H9 (cell line): ENCODE results near the gene PAQR3. TPM values are rescaled to one million over a fixed set of nuclear protein-coding genes. Genes with fewer than 3 reads are reported as not detected.
A peak's percentile ranks its signal among the peaks of the same experiment; 100 is the strongest.

Source experiments
- DNase-seq: peaks from one replicate; pipeline ENCODE4 v3.0.0-alpha.2; 2017
- H2AFZ ChIP-seq: one replicate; pipeline ENCODE4 v1.6.1; 2013; ENCODE audit warnings: mild to moderate bottlenecking, low read length, control low read depth, moderate library complexity
- H2AK5ac ChIP-seq: 2 replicates; pipeline ENCODE4 v1.6.1; 2013; ENCODE audit warnings: low read length, control low read depth, mixed read lengths; ENCODE audit not compliant: insufficient read length
- H2BK120ac ChIP-seq: one replicate; pipeline ENCODE4 v1.6.1; 2013; ENCODE audit warnings: low read depth, mild to moderate bottlenecking, low read length, control low read depth, inconsistent platforms; ENCODE audit not compliant: poor library complexity, severe bottlenecking
- H2BK12ac ChIP-seq: 2 replicates; pipeline ENCODE4 v1.6.1; 2013; ENCODE audit warnings: low read length, control low read depth, mixed read lengths, low read depth; ENCODE audit not compliant: insufficient read length
- H2BK15ac ChIP-seq: 2 replicates; pipeline ENCODE4 v1.6.1; 2013; ENCODE audit warnings: low read depth, low read length, control low read depth
- H2BK20ac ChIP-seq: one replicate; pipeline ENCODE4 v1.6.1; 2013; ENCODE audit warnings: low read depth, mild to moderate bottlenecking, low read length, control low read depth, inconsistent platforms; ENCODE audit not compliant: poor library complexity, severe bottlenecking
- H2BK5ac ChIP-seq: 2 replicates; pipeline ENCODE4 v1.6.1; 2013; ENCODE audit warnings: low read length, control low read depth, mixed read lengths; ENCODE audit not compliant: insufficient read length
- H3K14ac ChIP-seq: 2 replicates; pipeline ENCODE4 v1.6.1; 2013; ENCODE audit warnings: low read length, control low read depth; ENCODE audit not compliant: insufficient read depth
- H3K18ac ChIP-seq: 2 replicates; pipeline ENCODE4 v1.6.1; 2013; ENCODE audit warnings: low read depth, mild to moderate bottlenecking, mixed read lengths, low read length, control low read depth; ENCODE audit not compliant: insufficient read length
- H3K23ac ChIP-seq: 2 replicates; pipeline ENCODE4 v1.6.1; 2013; ENCODE audit warnings: low read length, control low read depth, mixed read lengths, low read depth; ENCODE audit not compliant: insufficient read length
- H3K23me2 ChIP-seq: 2 replicates; pipeline ENCODE4 v1.6.1; 2013; ENCODE audit warnings: low read depth, mild to moderate bottlenecking, mixed read lengths, low read length, control low read depth; ENCODE audit not compliant: insufficient read length, poor library complexity, severe bottlenecking
- H3K27ac ChIP-seq: 2 replicates; pipeline ENCODE4 v1.5.1; 2013; ENCODE audit warnings: low read length, control low read depth, mixed read lengths, low read depth; ENCODE audit not compliant: insufficient read length
- H3K27me3 ChIP-seq: 2 replicates; pipeline ENCODE4 v1.6.1; 2013; ENCODE audit warnings: low read length, control low read depth, inconsistent platforms; ENCODE audit not compliant: insufficient read depth
- H3K4ac ChIP-seq: 2 replicates; pipeline ENCODE4 v1.6.1; 2013; ENCODE audit warnings: low read depth, mild to moderate bottlenecking, control low read depth, inconsistent platforms, low read length, moderate library complexity
- H3K4me1 ChIP-seq: 2 replicates; pipeline ENCODE4 v1.6.1; 2013; ENCODE audit warnings: low read length, control low read depth, inconsistent platforms; ENCODE audit not compliant: insufficient read depth
- H3K4me2 ChIP-seq: 2 replicates; pipeline ENCODE4 v1.6.1; 2013; ENCODE audit warnings: low read length, control low read depth, mixed read lengths; ENCODE audit not compliant: insufficient read length, insufficient read depth
- H3K56ac ChIP-seq: 2 replicates; pipeline ENCODE4 v1.6.1; 2013; ENCODE audit warnings: low read depth, mild to moderate bottlenecking, mixed read lengths, low read length, control low read depth; ENCODE audit not compliant: insufficient read length
- H3K79me1 ChIP-seq: 2 replicates; pipeline ENCODE4 v1.6.1; 2013; ENCODE audit warnings: low read depth, mild to moderate bottlenecking, moderate library complexity, low read length, control low read depth, inconsistent platforms; ENCODE audit not compliant: insufficient read depth, poor library complexity, severe bottlenecking
- H3K79me2 ChIP-seq: 2 replicates; pipeline ENCODE4 v1.6.1; 2013; ENCODE audit warnings: low read length, control low read depth, inconsistent platforms; ENCODE audit not compliant: insufficient read depth
- H3K9ac ChIP-seq: 2 replicates; pipeline ENCODE4 v1.6.1; 2013; ENCODE audit warnings: low read length, control low read depth, mixed read lengths; ENCODE audit not compliant: insufficient read length; ENCODE audit errors: extremely low read depth
- H3K9me3 ChIP-seq: one replicate; pipeline ENCODE4 v1.6.1; 2013; ENCODE audit warnings: low read depth, low read length, inconsistent platforms; ENCODE audit not compliant: control insufficient read depth
- H3T11ph ChIP-seq: one replicate; pipeline ENCODE4 v1.6.1; 2013; ENCODE audit warnings: mild to moderate bottlenecking, low read length, control low read depth, inconsistent platforms
- H4K20me1 ChIP-seq: one replicate; pipeline ENCODE4 v1.6.1; 2013; ENCODE audit not compliant: control insufficient read depth, insufficient read length, insufficient read depth
- H4K5ac ChIP-seq: 2 replicates; pipeline ENCODE4 v1.6.1; 2013; ENCODE audit warnings: low read depth, mild to moderate bottlenecking, mixed read lengths, low read length, control low read depth; ENCODE audit not compliant: insufficient read length
- H4K8ac ChIP-seq: replicated peaks from 2 replicates; pipeline ENCODE4 v1.6.1; 2013; ENCODE audit warnings: low read length, control low read depth, mixed read lengths, low read depth; ENCODE audit not compliant: insufficient read length
- H4K91ac ChIP-seq: 2 replicates; pipeline ENCODE4 v1.6.1; 2013; ENCODE audit warnings: low read depth, mild to moderate bottlenecking, moderate library complexity, mixed read lengths, low read length, control low read depth; ENCODE audit not compliant: insufficient read length
- H3K27ac Mint-ChIP-seq, 3 experiments: 2 replicates in 2 of 3; 3 replicates in 1 of 3; pipeline ENCODE4 v1.8.0; 2020 to 2021; ENCODE audit warnings: mixed read lengths in 3 of 3, mild to moderate bottlenecking in 1 of 3, moderate library complexity in 1 of 3
- H3K27me3 Mint-ChIP-seq: 2 replicates; pipeline ENCODE4 v1.8.0; 2021; ENCODE audit warnings: low read depth, mild to moderate bottlenecking, moderate library complexity, mixed read lengths
- H3K36me3 Mint-ChIP-seq, 3 experiments: 2 replicates in 2 of 3; 3 replicates in 1 of 3; pipeline ENCODE4 v1.8.0; 2020 to 2021; ENCODE audit warnings: low read depth in 3 of 3, mixed read lengths in 3 of 3; ENCODE audit not compliant: insufficient read depth in 1 of 3
- H3K4me1 Mint-ChIP-seq, 2 experiments: 2 replicates each; pipeline ENCODE4 v1.8.0; 2020; ENCODE audit warnings: mixed read lengths in 2 of 2
- H3K4me3 Mint-ChIP-seq, 2 experiments: 2 replicates in 1 of 2; 3 replicates in 1 of 2; pipeline ENCODE4 v1.8.0; 2020 to 2021; ENCODE audit warnings: mild to moderate bottlenecking in 2 of 2, mixed read lengths in 2 of 2, moderate library complexity in 1 of 2
- H3K9me3 Mint-ChIP-seq, 2 experiments: 2 replicates in 1 of 2; 3 replicates in 1 of 2; pipeline ENCODE4 v1.8.0; 2020; ENCODE audit warnings: mild to moderate bottlenecking in 2 of 2, mixed read lengths in 2 of 2, moderate library complexity in 1 of 2
- CTCF ChIP-seq: fragments of 200-600 bp; sonication (generic); conservative IDR thresholded peaks from 3 replicates; pipeline ENCODE4 v1.8.0; 2021; ENCODE audit warnings: antibody characterized with exemption, mild to moderate bottlenecking
- WGBS: extraction: QIAGEN DNeasy Blood & Tissue Kit; methylation state at CpG from one replicate; pipeline ENCODE4 v1.1.7; 2013; ENCODE audit warnings: missing lambda C conversion rate, low lambda C conversion rate, mixed read lengths; ENCODE audit not compliant: insufficient read length; ENCODE audit errors: extremely low coverage; 5-methylcytosine and 5-hydroxymethylcytosine counted together
- total RNA-seq: library from RNA; stranded (reverse); gene quantifications from 2 replicates; pipeline ENCODE4 v1.2.1, GENCODE V29; 2021

PAQR3 gene
- total RNA-seq, 1 experiment from 2014 or later, result 26.3 TPM

GRCh38 chr4:78928835-78929234 is 10.4 kb downstream of the PAQR3 start:
- no peak overlapping the region for H3K4me2 ChIP-seq
- H2BK5ac ChIP-seq, result no peak overlapping the region
- H2BK20ac ChIP-seq, result no peak overlapping the region
- no peak overlapping the region for H3K18ac ChIP-seq
- no peak overlapping the region for H2AFZ ChIP-seq
- H2BK15ac ChIP-seq, result no peak overlapping the region
- H2BK120ac ChIP-seq, result no peak overlapping the region
- no peaks in the 10 kb centered on the region for H3K79me2 ChIP-seq
- no peaks in the 10 kb centered on the region for H3K27me3 ChIP-seq
- WGBS, result no CpG with 5 or more reads among the region's 9 CpGs
- no peak overlapping the region for H2BK12ac ChIP-seq
- no peaks in the 10 kb centered on the region for H3K9me3 ChIP-seq
- Mint-ChIP-seq H3K27me3 (no peaks in the 10 kb centered on the region), H3K4me3 (no peak overlapping the region), H3K9me3 (no peaks in the 10 kb centered on the region), H3K27ac (peak overlapping the region in 1 of 3 experiments; percentile 26; a peak in 1 of 7 replicates), H3K36me3 (peaks cover 12 to 36% (median 33%) of the 10 kb centered on the region in 3 experiments; a peak in 6 of 7 replicates), H3K4me1 (no peaks in the 10 kb centered on the region)
- no peak overlapping the region for H3K14ac ChIP-seq
- no peak overlapping the region for H4K5ac ChIP-seq
- H3T11ph ChIP-seq, result no peak overlapping the region
- H3K56ac ChIP-seq, result no peak overlapping the region
- no peak for DNase-seq
- no peaks in the 10 kb centered on the region for H3K23me2 ChIP-seq
- no peak overlapping the region for H3K4ac ChIP-seq
- no peak overlapping the region for H3K27ac ChIP-seq
- no peaks in the 10 kb centered on the region for H3K79me1 ChIP-seq
- H4K20me1 ChIP-seq, result no peaks in the 10 kb centered on the region
- no peak for TF ChIP-seq CTCF
- no peak overlapping the region for H4K8ac ChIP-seq
- no peak overlapping the region for H4K91ac ChIP-seq
- no peak overlapping the region for H3K9ac ChIP-seq
- H3K4me1 ChIP-seq, result no peaks in the 10 kb centered on the region
- no peak overlapping the region for H2AK5ac ChIP-seq
- no peak overlapping the region for H3K23ac ChIP-seq
